GM12878 (cell line): ENCODE results near the gene MYOD1. TPM values are rescaled to one million over a fixed set of nuclear protein-coding genes. Genes with fewer than 3 reads are reported as not detected.

ENCODE experiments used
- ATAC-seq: fragments of 200-7000 bp; cut with Tn5 transposase; 3 replicates; pipeline ENCODE4 v1.9.1; 2020; ENCODE audit warnings: mild to moderate bottlenecking, moderate library complexity
- BruUV-seq: library from RNA; stranded (reverse); fragments of 400-500 nt; replicated peaks from 2 replicates; lab custom pipeline; 2021; lab: Mats Ljungman, UMichigan
- CTCF ChIA-PET: fragments of 300-600 bp; sonication (Branson Sonifier 250); formaldehyde crosslinking; extraction: SDS; loops from one replicate; lab custom pipeline; 2021; ENCODE audit warnings: inconsistent platforms; lab: Yijun Ruan, JAX
- POLR2A ChIA-PET: fragments of 350-600 bp; formaldehyde crosslinking; extraction: SDS; loops from one replicate; lab custom pipeline; 2021; ENCODE audit warnings: inconsistent platforms; lab: Charles Lee
- RAD21 ChIA-PET: fragments of 300-600 bp; sonication (Branson Sonifier 250); formaldehyde crosslinking; loops from one replicate; lab custom pipeline; 2023; ENCODE audit warnings: antibody characterized with exemption; ENCODE audit not compliant: unreplicated experiment; lab: Charles Lee
- SMC1A ChIA-PET: fragments of 300-600 bp; sonication (Branson Sonifier 250); formaldehyde crosslinking; loops from one replicate; lab custom pipeline; 2023; ENCODE audit not compliant: unreplicated experiment, uncharacterized antibody; lab: Charles Lee
- DNase-seq: peaks from one replicate; pipeline ENCODE4 v3.0.0-alpha.2; 2011; ENCODE audit warnings: low read depth, low spot score
- FAIRE-seq: peaks from 3 replicates; lab custom pipeline; 2011; peaks lifted over from hg19 to GRCh38; lab: Jason Lieb, UNC
- H2AFZ ChIP-seq: 2 replicates; pipeline ENCODE4 v1.6.0; 2011; ENCODE audit warnings: low read depth, low read length, control low read depth; ENCODE audit not compliant: control insufficient read depth
- H3K27ac ChIP-seq: 2 replicates; pipeline ENCODE4 v1.5.1; 2011; ENCODE audit warnings: control low read depth; ENCODE audit not compliant: control insufficient read depth, insufficient read depth
- H3K27me3 ChIP-seq, 2 experiments: replicated peaks in 1 of 2; 2 replicates each; pipeline versions ENCODE4 v1.6.0 to v1.6.1; 2011; ENCODE audit warnings: low read length in 1 of 2; ENCODE audit not compliant: control insufficient read depth in 2 of 2, insufficient read depth in 2 of 2
- H3K36me3 ChIP-seq, 2 experiments: 2 replicates each; pipeline ENCODE4 v1.5.1; 2011; ENCODE audit warnings: low read length in 1 of 2; ENCODE audit not compliant: control insufficient read depth in 2 of 2, insufficient read depth in 2 of 2
- H3K4me1 ChIP-seq: 2 replicates; pipeline ENCODE4 v1.6.1; 2011; ENCODE audit warnings: mild to moderate bottlenecking, low read length, moderate library complexity, mixed read lengths; ENCODE audit not compliant: control insufficient read depth, insufficient read depth
- H3K4me2 ChIP-seq: 2 replicates; pipeline ENCODE4 v1.6.0; 2011; ENCODE audit warnings: control low read depth; ENCODE audit not compliant: control insufficient read depth, insufficient read depth
- H3K4me3 ChIP-seq: fragments of 200-600 bp; sonication (generic); 2 replicates; pipeline ENCODE4 v1.5.1; 2016
- H3K79me2 ChIP-seq: 2 replicates; pipeline ENCODE4 v1.6.0; 2011; ENCODE audit warnings: low read length; ENCODE audit not compliant: control insufficient read depth, insufficient read depth
- H3K9ac ChIP-seq: 2 replicates; pipeline ENCODE4 v1.8.0; 2011; ENCODE audit warnings: low read length, control low read depth, mixed read lengths; ENCODE audit not compliant: control insufficient read depth, insufficient read depth
- H3K9me3 ChIP-seq: replicated peaks from 3 replicates; pipeline ENCODE4 v1.5.1; 2011; ENCODE audit warnings: mild to moderate bottlenecking, low read length; ENCODE audit not compliant: control insufficient read depth, insufficient read depth
- H4K20me1 ChIP-seq: 2 replicates; pipeline ENCODE4 v1.6.0; 2011; ENCODE audit not compliant: control insufficient read depth, insufficient read depth
- CHD1 ChIP-seq: IDR thresholded peaks from 2 replicates; pipeline ENCODE4 v1.6.1; 2012; ENCODE audit warnings: low read depth, low read length, improper control_type of control experiment
- SIN3A ChIP-seq: IDR thresholded peaks from 2 replicates; pipeline ENCODE4 v1.6.1; 2012; ENCODE audit warnings: low read depth, low read length, improper control_type of control experiment
- SMC3 ChIP-seq: IDR thresholded peaks from 2 replicates; pipeline ENCODE4 v1.6.1; 2011; ENCODE audit warnings: low read length, improper control_type of control experiment, borderline replicate concordance
- SP1 ChIP-seq: IDR thresholded peaks from one replicate; pipeline ENCODE4 v1.6.1; 2011; ENCODE audit warnings: low read depth, low read length
- TCF7 ChIP-seq: IDR thresholded peaks from 2 replicates; pipeline ENCODE4 v1.6.1; 2014; ENCODE audit warnings: antibody characterized with exemption, borderline replicate concordance
- WRNIP1 ChIP-seq: IDR thresholded peaks from 2 replicates; pipeline ENCODE4 v1.6.1; 2011; ENCODE audit warnings: low read depth, low read length, improper control_type of control experiment, borderline replicate concordance
- WGBS: methylation state at CpG from one replicate; pipeline ENCODE4 v1.1.6; 2016; ENCODE audit warnings: low lambda C conversion rate; ENCODE audit not compliant: insufficient replicate concordance, insufficient coverage; ENCODE audit errors: missing lambda C conversion rate; 5-methylcytosine and 5-hydroxymethylcytosine counted together
- in situ Hi-C: fragments of 300-500 bp; cut with MboI; formaldehyde crosslinking; loops from 9 replicates; pipeline ENCODE4 v1.14.3; 2018; ENCODE audit warnings: mixed read lengths
- intact Hi-C: fragments of 100-400 bp; cut with micrococcal nuclease; formaldehyde crosslinking; loops from one replicate; pipeline ENCODE4 v1.14.2; 2022; ENCODE audit not compliant: unreplicated experiment
- polyA plus RNA-seq, 11 experiments: library from polyadenylated mRNA; depleted of rRNA in 4 of 11; unstranded in 6 of 11; stranded (reverse) in 5 of 11; fragments of >200 nt; fragmentation: Nextera tagmentation in 4 of 11; fragmentation: Illumina TruSeq in 1 of 11; extraction: Ambion mirVana in 4 of 11; extraction: Trizol in 1 of 11; gene quantifications; 1 replicate in 1 of 11; 2 replicates in 10 of 11; pipeline versions ENCODE4 v1.2.1 to v1.2.3, GENCODE V29; 2011 to 2016; ENCODE audit warnings: inconsistent platforms in 2 of 11, missing spikeins in 2 of 11, low read depth in 1 of 11
- total RNA-seq, 4 experiments: library from RNA; depleted of rRNA in 3 of 4; stranded (reverse); fragments of >200 nt in 3 of 4; fragmentation: Illumina TruSeq in 1 of 4; extraction: Trizol in 1 of 4; gene quantifications; 2 replicates each; pipeline versions ENCODE4 v1.2.1 to v1.2.3, GENCODE V29; 2013 to 2021
- TF ChIP-seq, protein P1 (sequence below): fragments of 450-650 bp; IDR thresholded peaks from 2 replicates; pipeline ENCODE4 v1.6.1; 2016; ENCODE audit warnings: mild to moderate bottlenecking

MYOD1 gene
- total and polyA plus RNA-seq, 10 of the 15 experiments (the other 5 are each of a cell fraction or from before 2014, with no cell fraction given), result not detected

DNA sequence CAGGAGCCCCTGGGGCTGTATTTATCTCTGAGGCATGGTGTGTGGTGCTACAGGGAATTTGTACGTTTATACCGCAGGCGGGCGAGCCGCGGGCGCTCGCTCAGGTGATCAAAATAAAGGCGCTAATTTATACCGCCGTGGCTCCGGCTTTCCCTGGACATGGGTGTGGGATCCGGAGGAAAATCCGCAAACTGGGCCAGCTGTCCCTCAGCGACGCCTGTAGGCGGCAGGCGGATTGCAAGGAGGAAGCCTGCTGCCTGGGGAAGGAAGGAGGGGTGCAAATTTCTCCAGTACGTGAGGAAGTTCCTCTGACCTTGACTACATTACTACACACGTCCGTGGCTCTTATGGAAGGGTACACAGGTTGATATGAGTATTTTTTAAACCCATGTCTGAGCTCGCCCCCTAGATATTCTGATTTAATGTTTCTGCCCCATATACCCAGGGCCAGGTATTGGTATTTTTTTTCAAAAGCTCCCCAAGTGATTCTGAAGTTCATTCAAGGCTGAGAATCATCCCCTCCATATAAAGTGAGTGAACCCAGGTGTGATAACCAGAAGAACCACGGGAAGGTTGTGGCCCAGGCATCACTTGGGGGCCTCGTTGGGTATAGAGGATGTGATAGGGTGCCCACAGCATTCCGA, 2.8 kb downstream of the MYOD1 start:
- no peak for FAIRE-seq
- in situ Hi-C loops, result no loop called here
- H3K9ac ChIP-seq, result no peak overlapping the region
- H3K4me1 ChIP-seq, result no peaks in the 10 kb centered on the region
- TF ChIP-seq SMC3 (no peak), WRNIP1 (no peak)
- ChIA-PET CTCF (interaction anchor here (0.6 to 1.2 kb wide), 3 partner anchors 9 to 123 kb away, joined by 3 to 5 read pairs (median 3); no protein-coding TSS in a partner anchor), SMC1A (interaction anchor here (1.5 kb wide), 1 partner anchor 9 kb away, joined by 3 read pairs; no protein-coding TSS in a partner anchor), POLR2A (no interaction called here), RAD21 (interaction anchor here (1.5 kb wide), 1 partner anchor 9 kb away, joined by 5 read pairs; no protein-coding TSS in a partner anchor)
- 26% methylated on average over 25 of the region's 25 CpGs for WGBS
- no peak for ATAC-seq
- H3K4me2 ChIP-seq, result no peak overlapping the region
- no peak overlapping the region for H2AFZ ChIP-seq
- H3K36me3 ChIP-seq, result no peaks in the 10 kb centered on the region
- no TSS peak for BruUV-seq
- no peak for DNase-seq
- no peaks in the 10 kb centered on the region for H3K9me3 ChIP-seq
- intact Hi-C loops, result no loop called here
- no peak overlapping the region for H3K4me3 ChIP-seq
- H4K20me1 ChIP-seq, result no peaks in the 10 kb centered on the region
- no peaks in the 10 kb centered on the region for H3K79me2 ChIP-seq
- no peak overlapping the region for H3K27ac ChIP-seq
- peaks cover 4 to 5% of the 10 kb centered on the region in 2 experiments; a peak in 3 of 4 replicates for H3K27me3 ChIP-seq

DNA sequence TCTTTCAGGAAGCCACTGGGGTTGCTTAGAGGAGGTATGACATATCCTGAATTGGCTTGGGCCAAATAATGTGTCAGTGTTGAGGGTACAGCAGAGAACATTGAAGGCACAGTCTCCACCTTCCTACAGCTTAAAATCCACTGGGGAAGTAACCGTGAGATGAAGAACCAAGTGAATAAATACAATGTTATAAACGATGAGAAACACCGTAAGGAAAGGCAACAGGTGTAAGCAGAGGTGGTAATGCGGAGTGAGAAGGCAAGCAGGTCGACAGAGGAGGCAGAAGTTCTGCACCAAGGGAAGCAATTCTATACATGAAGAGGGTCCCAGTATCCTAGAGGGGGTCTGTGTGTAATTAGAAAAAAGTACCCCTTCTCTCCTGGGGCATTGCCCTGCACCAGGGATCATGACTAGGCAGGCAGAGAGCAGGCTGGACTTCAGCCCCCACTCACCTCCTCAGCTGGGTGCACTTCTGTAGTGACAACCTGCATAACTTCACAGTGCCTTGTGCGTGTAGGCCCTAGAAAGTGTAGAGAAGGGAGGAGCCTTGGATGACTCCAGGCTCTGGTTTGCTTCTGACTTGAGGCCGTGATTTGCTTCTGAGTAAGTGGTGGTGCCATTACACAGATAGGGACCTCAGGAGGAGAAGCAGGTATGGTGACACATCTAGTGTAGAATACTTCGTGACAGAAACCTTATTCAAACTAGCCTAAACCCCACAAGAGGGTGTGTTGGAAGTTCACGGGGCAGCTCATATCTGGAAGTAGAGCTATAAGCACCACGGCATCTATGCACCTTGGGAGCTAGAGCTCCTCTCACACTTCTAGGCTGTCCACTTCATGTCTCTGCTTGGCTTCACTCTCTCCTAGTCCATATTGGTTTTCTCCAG, 4.9 kb downstream of the MYOD1 start:
- CTCF ChIA-PET, result interaction anchor here (1.2 kb wide), 1 partner anchor 255 kb away, joined by 3 read pairs; no protein-coding TSS in a partner anchor

More for the DNA sequence above, 4.9 kb downstream of the MYOD1 start:
- Histone ChIP-seq H3K79me2 (no peaks in the 10 kb centered on the region), H3K9me3 (no peaks in the 10 kb centered on the region), H2AFZ (no peak overlapping the region), H4K20me1 (no peaks in the 10 kb centered on the region), H3K4me3 (no peak overlapping the region), H3K27ac (no peak overlapping the region), H3K27me3 (peaks cover 2 to 3% of the 10 kb centered on the region in 2 experiments; a peak in 3 of 4 replicates), H3K36me3 (no peaks in the 10 kb centered on the region), H3K4me1 (no peaks in the 10 kb centered on the region), H3K4me2 (no peak overlapping the region), H3K9ac (no peak overlapping the region)
- 35% methylated on average over 10 of the region's 10 CpGs for WGBS
- no peak for TF ChIP-seq SIN3A
- TF ChIP-seq, protein P1, sequence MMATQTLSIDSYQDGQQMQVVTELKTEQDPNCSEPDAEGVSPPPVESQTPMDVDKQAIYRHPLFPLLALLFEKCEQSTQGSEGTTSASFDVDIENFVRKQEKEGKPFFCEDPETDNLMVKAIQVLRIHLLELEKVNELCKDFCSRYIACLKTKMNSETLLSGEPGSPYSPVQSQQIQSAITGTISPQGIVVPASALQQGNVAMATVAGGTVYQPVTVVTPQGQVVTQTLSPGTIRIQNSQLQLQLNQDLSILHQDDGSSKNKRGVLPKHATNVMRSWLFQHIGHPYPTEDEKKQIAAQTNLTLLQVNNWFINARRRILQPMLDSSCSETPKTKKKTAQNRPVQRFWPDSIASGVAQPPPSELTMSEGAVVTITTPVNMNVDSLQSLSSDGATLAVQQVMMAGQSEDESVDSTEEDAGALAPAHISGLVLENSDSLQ, result no peak
- no peak for TF ChIP-seq CHD1
- TF ChIP-seq SP1, result no peak
- no peak for TF ChIP-seq TCF7
- ChIA-PET POLR2A (no interaction called here), RAD21 (no interaction called here), SMC1A (no interaction called here)
- intact Hi-C loops, result no loop called here
- no peak for DNase-seq
- no TSS peak for BruUV-seq
- ATAC-seq, result no peak
- in situ Hi-C loops, result no loop called here
- no peak for FAIRE-seq
